B cell (primary cell): ENCODE results near the gene LGR5.

Experiments used
- EZH2 ChIP-seq: IDR thresholded peaks from 2 replicates; pipeline ENCODE4 v1.6.1; 2012; ENCODE audit warnings: borderline replicate concordance, low read depth, mild to moderate bottlenecking, moderate library complexity, low read length; ENCODE audit not compliant: insufficient read depth, poor library complexity, severe bottlenecking
- TF ChIP-seq, protein P1 (sequence below): fragments of 200-600 bp; IDR thresholded peaks from one replicate; pipeline ENCODE4 v1.8.0; 2022; ENCODE audit warnings: antibody characterized with exemption, mild to moderate bottlenecking

DNA sequence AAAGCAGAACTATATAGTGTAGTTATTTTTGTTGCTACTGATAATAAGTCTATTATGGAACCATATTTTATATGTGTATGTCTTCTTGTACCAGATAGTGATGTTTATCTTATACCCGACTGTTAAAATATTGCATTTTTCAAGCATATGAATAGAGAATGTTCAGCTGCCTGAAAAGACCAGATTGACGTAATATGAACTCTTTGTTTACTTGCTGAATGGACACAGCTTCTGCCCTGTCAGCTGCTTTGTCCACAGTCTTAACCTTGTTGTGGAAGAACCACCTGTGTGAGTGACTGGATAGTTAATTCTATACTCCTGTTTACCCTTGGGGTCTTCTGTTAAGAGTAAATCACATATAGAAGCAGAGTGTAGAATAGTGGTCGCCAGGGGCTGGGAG lies 109.3 kb downstream of the LGR5 start:
- TF ChIP-seq EZH2: no peak
- TF ChIP-seq, protein P1, sequence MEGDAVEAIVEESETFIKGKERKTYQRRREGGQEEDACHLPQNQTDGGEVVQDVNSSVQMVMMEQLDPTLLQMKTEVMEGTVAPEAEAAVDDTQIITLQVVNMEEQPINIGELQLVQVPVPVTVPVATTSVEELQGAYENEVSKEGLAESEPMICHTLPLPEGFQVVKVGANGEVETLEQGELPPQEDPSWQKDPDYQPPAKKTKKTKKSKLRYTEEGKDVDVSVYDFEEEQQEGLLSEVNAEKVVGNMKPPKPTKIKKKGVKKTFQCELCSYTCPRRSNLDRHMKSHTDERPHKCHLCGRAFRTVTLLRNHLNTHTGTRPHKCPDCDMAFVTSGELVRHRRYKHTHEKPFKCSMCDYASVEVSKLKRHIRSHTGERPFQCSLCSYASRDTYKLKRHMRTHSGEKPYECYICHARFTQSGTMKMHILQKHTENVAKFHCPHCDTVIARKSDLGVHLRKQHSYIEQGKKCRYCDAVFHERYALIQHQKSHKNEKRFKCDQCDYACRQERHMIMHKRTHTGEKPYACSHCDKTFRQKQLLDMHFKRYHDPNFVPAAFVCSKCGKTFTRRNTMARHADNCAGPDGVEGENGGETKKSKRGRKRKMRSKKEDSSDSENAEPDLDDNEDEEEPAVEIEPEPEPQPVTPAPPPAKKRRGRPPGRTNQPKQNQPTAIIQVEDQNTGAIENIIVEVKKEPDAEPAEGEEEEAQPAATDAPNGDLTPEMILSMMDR: no peak
